ENCODE measurements around the gene ARFIP2.
A peak's percentile ranks its signal among the peaks of the same experiment; 100 is the strongest.
"Not testable (repeated sequence)": the region's sequence is repeated elsewhere in the genome, so short reads cannot be mapped to it uniquely, and the experiment has no call there.

Gene ARFIP2, protein sequence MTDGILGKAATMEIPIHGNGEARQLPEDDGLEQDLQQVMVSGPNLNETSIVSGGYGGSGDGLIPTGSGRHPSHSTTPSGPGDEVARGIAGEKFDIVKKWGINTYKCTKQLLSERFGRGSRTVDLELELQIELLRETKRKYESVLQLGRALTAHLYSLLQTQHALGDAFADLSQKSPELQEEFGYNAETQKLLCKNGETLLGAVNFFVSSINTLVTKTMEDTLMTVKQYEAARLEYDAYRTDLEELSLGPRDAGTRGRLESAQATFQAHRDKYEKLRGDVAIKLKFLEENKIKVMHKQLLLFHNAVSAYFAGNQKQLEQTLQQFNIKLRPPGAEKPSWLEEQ

DNA sequence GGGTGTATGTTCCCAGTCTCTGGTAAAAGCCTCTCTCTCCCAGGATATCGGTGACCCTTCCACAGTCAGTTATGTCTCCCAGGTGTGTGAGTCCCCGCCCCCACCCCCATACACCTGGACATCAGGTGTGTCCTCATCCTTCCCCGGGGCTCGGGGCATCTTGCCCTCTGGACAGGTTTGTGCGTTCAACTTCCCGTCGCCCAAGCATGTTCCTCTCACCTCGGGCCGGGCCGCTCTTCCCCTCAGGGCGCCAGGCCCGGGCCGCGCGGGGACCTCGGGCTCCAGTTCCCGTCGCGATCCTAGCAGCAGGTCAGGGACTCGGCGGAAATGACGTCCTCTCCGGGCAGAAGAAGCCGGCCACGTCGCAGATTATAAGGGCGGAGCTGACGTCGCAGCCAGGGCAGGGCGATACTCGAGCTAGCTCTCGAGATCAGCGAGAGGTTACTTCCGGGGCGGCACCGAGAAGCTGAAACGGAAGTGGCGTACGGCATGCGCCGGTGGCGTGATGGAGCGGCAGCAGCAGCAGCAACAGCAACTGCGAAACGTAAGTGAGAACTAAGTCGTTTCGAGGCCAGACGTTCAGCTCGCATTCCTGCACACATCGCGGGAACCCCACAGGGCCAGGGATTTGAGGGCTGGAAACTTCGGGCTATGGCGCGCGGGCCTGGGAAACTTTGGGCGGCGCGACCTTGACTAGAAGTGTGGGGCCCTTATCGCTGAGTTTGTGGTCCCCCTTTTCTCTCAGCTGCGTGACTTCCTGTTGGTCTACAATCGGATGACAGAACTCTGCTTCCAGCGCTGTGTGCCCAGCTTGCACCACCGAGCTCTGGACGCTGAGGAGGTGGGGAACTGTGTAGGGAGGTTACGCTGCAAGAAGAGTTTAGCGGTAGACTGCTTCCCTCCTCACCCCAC is at the start of gene ARFIP2, which contains the start of gene TIMM10B:
Gene ARFIP2, minus strand, starts transcription at position 320 of the 912 bp plus-strand sequence. CDS start 910 bp downstream, outside the sequence.
Gene TIMM10B, plus strand, starts transcription at position 490 of the 912 bp plus-strand sequence. Its CDS starts 16 bp downstream, at position 506.
- peak; percentile 99 for DNase-seq (ENCODE audit: low spot score)

DNA sequence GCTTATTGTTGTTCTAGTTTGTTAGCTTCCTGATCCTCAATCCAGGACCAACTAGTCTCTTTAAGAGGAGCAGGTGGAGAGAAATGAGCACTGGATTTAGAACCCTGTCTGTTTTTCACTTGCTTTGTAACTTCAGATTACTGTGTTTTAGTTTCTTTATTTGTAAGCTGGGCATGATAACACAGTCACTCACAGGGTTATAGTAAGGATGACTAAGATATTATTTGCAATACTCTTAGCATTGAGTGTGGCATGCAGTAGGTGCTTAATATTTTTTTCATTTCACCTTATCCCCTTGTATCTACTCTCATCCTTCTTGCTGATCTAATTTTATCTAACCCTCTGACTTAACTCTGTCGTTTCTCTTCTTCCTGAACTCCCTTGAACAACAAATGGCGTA is 49.7 kb upstream of the ARFIP2 start:
- no peak for DNase-seq (ENCODE audit: low spot score)

DNA sequence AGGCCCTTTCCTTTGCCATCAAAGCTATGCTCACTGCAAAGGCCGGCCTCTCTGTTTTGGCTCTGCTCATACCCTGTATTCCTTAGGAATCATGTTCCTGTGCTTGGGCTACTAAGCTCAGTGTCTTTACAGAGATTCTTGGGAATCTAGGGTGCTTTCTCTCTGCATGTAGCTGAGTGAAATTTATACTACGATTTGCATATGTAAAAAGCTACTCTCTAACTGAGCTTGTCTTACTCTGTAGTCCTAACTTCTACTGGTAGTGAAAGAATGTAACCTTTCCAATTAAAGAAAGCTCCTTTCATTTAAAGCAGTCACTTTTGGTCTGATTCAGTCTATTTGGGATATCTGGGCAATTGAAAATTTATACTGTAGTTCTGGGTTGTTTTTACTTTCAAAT is 48.1 kb upstream of the ARFIP2 start:
- DNase-seq (ENCODE audit: low spot score) = no peak

DNA sequence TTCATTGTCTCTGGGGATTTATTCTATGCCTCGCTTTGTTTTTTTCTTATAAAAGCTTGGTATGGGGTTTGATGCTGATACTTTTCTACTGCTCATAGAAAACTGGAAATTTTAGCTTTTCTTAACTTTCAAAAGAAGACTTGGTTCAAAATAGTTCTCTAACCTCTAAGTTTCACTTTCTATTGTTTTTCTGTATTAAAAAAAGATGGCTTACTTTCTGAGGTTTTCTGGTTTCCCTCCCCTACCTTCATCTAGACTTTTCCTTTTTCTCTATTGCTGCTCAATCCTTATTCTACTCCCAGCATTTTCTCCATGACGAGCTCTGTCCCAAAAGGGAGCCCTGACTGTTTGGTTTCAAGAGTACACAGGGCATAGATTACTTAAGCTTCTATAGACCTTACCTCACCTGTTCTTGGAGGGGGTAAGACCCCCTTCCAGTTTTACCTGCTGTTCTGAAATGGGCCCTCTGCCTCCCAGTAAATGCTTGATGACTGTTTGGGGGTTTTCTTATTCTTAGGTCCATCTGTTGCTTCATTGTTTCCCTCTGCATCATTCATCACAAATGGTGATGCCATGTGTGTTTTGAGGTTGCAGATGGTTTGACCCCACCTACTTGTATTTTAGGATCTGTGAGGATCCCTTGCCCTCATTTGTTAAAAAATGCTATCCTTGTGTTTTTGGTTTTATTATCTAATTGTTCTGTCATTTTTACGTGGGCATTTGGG is 45.4 kb upstream of the ARFIP2 start:
- no peak for DNase-seq (ENCODE audit: low spot score)

DNA sequence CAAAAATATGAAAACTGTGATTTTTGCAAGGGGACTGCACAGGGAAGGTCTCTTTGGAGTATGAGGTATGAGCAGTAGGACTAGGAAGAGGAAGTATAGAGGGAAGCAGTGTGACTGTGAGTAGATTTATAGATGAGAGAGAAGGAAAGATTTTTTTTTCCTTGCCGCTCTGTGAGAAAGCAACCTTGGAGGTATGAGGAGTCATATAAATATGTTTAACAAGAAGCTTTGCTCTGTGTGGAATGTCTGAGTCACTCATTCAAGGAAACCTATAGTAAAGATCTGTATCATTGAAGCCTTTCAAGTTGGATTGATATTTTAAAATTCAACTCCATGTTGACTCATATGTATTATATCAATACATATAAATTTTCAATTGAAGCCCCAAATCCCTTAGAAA is 42.1 kb upstream of the ARFIP2 start:
- no peak for DNase-seq (ENCODE audit: low spot score)

DNA sequence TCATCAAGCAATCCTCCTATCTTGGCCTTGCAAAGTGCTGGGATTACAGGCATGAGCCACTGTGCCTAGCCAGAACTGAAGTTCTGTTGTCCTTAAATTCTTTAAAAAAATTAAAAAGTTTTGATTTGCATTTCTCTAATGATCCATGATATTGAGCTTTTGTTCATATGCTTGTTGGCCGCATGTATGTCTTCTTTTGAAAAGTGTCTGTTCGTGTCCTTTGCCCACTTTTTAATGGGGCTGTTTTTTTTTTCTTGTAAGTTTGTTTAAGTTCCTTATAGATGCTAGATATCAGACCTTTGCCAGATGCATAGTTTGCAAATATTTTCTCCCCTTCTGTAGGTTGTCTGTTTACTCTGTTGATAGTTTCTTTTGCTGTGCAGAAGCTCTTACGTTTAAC is 40.8 kb upstream of the ARFIP2 start:
- DNase-seq (ENCODE audit: low spot score) = not testable (repeated sequence)

DNA sequence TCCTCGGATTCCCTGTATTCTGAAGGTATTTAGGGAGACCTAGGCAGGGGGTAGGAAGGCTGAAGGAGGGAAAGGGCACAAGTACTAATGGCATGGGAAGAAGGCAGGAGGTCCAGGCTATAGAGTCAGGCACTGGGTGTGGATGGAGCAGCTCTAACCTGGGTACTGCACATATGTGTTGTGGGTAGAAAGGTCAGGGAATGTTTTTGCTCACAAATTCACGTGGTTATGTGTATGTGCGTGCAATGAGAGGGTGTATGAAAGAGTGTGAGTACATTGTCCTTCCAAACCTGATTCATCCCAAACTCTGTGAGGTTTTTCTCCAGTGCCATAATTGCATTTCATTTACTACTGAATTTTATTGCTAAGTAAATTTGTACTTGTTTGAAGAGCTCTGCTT is 39.1 kb upstream of the ARFIP2 start:
- no peak for DNase-seq (ENCODE audit: low spot score)

DNA sequence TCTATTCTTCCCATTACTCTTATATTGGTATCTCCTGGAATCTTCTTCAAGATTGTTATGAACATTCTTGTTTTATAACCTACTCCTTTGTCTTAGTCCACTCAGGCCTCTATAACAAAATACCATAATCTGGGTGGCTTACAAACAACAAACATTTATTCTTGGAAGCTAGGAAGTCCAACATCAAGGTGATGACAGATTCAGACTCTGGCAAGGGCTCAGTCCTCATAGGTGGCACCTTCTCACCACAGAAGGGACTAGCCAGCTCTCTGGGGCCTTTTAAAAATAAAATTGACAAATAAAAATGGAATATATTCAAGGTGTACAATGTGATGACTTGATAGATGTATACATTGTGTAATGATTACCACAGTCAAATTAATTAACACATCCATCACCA is 35.7 kb upstream of the ARFIP2 start:
- DNase-seq (ENCODE audit: low spot score) = no peak

DNA sequence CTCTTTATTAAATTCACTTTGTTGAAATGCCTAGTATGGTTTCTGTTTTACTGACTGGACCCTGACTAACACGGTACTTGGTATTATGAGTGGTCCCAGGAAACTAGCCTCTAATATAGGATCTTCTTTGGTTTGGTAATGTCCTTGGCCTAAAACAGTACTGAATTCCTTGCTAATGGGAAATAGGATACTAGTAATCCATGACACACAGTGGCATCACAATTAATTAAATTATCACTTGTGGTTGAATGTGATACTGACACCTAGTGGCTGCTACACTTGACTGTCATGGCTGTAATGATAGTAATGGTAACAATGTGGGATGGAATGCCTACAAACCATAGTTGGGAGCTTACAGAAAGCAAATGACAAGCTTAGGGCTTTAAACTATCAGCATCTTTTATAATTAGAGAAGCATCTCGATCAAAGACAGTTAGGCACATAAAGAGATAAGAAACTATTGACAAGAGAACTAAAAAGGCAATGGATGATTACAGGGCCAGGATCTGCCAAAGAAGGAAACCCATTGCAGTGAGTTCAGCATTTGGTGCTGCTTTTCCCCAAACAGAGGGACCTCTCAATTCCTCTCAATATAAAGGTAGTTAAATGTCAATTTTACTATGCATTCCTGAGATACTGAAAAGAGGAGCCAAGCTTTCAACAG is 24.6 kb upstream of the ARFIP2 start:
- DNase-seq (ENCODE audit: low spot score) = peak; percentile 23

DNA sequence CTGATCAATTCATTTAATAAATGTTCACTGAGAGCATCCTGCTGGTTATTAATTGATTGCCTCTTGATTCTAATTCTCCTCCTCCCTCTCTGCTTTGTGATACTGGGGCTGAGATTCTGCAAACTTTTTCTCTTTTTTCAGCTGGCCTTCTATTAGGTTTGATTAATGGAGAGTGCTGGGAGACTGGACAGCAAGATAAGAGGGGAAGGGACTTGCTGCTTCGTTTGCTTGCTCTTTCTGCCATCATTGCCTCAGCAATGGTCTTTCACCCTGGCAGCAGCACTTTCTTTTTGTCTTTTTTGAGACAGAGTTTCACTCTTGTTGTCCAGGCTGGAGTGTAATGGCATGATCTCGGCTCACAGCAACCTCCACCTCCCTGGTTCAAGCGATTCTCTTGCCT is 23.0 kb upstream of the ARFIP2 start:
- no peak for DNase-seq (ENCODE audit: low spot score)

DNA sequence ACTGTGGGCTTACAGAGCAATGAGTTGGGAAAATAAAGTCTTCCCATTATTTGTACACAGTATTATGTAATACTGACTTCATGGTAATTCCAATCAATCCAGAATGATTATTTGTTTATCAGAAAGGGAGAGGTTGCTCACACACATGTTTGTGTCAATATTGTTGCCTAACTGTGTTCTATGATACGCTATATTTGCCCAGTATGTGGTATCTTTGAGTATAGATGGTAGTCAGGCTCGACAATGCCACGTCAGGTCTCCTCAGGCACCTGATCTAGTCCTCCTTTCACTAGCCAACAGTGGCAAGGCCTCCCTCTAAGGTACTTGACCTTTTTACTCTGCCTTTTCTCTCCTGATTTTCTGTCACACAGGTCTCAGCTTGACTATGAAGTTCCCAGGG is 21.3 kb upstream of the ARFIP2 start:
- no peak for DNase-seq (ENCODE audit: low spot score)

DNA sequence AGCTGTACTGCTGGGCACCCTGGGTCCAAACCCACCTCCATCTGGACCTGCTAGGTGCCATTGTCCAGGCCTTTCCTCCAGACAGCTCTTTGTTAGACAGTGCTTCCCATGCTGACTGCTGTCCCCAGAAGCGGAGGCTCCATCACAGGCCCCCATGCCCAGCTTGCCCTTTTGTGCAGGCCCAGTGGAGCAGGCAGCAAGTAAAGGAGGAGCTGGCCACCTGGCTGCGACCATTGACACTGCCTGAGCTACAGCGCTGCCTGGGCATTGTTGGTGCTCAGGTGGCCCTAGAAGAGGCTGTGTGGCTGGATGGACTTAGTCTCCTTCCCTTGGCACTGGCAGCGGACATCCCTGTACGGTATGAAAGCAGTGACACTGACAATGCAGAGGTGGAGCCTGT is 17.4 kb upstream of the ARFIP2 start:
- DNase-seq (ENCODE audit: low spot score) = no peak

DNA sequence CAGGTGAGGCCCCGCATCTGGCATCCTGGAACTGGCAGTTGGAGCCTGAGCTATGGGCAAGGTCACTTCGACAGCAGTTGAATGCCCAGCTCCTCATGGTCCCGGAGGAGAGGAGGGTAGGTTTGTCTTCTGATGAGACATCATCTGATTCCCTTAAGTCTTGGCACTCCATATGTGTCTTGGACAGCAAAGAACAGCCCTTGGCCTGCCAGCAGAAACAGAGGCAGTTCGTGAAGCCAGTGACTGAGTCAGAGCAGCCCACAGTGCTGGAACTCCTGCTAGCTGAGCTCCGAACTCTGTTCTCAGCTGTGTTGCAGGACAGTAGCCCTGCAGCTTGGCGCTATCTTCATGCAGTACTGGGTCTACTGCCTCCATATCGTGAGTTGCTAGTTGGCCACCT is 17.0 kb upstream of the ARFIP2 start:
- DNase-seq (ENCODE audit: low spot score) = no peak

DNA sequence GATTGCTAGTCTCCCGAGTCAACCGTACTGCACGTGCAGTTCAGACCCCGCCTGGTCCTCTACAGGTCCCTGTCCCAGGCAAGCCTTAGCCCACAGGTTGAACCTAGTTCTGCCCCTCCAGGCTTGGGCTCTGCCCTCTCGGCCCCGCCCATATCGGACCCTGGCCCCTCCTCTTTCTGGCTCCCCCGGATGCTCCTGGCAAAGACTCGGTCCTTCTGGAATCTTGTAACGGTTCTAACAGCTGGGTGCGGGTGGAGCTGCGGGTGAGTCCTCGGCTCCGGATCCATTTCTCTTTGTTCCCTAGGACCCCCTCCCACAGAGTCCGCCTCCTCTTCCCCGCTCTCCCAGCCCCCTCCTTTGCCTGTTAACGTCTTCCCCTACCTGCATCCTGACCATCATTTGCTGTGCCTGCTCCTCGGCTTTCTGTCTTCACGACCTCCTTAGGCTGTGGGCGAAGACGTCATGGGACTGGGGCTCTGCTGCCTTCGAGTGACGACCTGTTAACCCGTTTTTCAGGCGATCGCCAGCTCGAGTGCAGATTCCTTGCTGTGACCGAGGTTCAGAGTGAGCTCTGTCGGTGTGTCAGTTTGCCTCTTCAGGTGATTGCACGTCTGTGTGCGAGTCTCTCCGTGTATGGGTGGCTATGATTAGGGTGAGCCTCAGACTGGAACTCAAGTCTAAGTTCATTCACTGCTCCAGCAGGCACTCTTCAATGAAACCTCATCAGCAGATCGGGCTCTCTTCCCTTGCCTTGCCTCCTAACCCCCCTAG is 16.1 kb upstream of the ARFIP2 start, which contains the start of gene DNHD1:
Gene DNHD1, plus strand, starts transcription at position 212 of the 771 bp plus-strand sequence. CDS start 936 bp downstream, outside the sequence.
- DNase-seq (ENCODE audit: low spot score) = no peak

DNA sequence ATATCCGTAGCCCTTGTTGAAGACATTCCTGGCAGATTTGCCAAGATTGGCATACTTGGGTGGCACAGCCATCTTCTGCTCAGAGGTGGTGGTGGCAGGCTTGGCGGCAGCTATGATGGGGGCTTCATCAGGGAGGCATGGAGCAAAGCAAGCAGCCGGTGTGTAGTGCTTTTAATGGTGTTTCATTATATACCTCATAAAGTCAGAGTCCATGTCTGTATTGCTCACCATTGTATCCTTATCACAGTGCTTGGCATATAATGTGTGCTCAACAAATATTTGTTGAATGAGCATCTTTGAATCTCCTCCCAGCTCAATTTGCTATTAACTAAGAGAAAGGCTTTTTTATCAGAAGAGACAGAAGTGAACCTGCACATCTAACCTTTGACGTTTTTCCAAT is 8.2 kb upstream of the ARFIP2 start:
- DNase-seq (ENCODE audit: low spot score) = no peak

DNA sequence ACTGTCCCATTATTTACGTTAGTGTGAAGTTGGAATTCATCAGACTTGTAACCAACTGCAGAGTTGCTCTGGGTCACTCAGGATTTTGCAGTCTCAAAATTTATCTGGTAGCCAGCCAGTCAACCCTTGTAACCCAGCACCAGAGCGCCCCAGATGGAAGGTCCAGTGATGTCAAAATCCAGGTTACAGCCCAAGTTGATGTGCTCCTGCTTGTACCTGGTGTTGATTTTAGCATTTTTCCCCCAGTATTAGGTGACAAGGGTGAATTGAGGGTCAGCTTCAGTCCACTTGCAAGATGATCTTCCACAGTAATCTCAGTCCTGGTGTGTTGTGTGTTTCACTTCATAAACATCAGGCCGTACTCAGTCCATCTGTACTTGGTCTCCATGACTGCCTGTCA is 7.7 kb upstream of the ARFIP2 start:
- no peak for DNase-seq (ENCODE audit: low spot score)

DNA sequence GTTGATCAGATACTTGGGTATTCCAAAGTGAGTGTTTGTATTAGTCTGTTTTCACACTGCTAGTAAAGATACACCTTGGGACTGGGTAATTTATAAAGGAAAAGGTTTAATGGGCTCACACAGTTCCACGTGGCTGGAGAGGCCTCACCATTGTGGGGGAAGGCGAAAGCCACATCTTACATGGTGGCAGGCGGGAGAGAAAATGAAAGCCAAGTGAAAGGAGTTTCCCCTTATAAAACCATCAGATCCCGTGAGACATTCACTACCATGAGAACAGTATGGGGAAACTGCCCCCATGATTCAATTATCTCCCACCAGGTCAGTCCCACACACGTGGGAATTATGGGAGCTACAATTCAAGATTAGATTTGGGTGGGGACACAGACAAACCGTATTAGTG is 7.2 kb upstream of the ARFIP2 start:
- DNase-seq (ENCODE audit: low spot score) = no peak

DNA sequence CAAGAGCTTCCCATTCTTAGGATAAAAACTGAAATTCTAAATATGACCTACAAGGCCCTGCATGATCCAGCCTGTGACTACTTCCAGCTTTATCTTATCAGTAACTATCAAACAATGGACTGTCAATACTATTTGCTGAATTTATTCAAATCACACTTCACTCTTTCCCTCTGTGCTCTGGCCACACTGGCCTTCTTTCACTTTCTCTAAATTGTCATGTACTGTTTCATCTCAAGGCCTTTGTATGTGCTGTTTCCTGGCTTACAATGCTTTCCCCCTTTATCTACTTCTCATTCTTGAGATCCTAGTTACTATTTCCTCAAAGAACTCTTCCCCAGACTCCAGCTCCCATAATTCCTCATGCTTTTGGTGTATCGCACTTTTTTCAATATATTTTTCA is 5.8 kb upstream of the ARFIP2 start:
- DNase-seq (ENCODE audit: low spot score) = no peak

DNA sequence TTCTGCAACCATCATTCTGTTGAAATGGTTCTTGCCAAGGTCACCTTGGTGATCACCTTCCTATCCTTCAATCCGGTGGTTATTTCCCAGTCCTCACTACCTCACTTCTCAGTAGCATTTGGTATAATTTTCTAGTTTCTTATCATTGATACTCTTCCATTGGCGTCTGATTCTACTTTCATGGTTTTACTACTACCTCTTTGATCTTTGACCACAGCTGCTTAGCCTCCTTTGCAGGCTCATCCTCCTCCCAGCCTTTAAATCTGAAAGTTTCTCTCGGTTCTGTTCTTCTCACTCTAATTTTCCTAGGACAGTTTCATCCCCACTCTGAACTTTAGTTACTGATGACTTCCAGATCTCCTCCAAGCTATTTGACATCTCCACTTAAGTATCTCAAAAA is 5.1 kb upstream of the ARFIP2 start:
- DNase-seq (ENCODE audit: low spot score) = no peak

DNA sequence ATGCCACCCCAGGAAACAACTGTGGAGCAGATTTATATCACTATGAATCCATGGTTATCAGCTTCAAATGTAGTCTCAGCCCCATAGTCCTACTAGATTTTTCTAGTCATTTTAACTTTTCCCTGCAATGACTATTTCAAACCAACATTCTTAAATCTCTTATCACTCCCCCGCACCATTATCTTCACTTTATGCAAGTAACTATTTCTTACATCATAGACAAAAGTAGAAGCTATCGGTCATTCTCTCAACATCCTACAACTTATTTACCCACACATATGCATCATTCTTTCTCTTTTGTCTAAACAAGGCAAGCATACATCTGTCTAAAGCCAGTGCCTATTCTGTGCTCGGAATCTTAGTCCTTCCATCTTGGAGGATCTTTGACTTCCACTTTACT is 4.5 kb upstream of the ARFIP2 start:
- DNase-seq (ENCODE audit: low spot score) = no peak

DNA sequence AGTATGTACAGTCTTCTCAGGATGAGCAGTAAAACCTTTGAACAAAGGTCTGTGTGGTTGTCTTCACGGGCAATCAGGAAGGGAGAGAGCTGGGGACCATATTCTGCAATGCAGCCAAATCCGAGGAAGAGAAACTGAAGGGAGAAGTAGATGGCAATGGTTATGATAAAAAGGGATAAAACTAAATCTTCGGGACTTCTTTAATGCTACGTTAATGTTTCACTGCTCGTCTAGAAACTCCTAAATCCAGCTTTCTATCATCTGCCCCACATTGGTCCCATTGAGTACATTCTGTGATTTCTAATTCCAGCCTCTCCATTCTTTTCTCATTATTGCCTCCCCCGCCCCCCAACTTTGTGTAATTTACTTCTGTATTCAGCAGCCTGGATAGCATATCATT is 1.9 kb upstream of the ARFIP2 start:
- DNase-seq (ENCODE audit: low spot score) = no peak
